SK-N-SH (cell line): ENCODE measurements around the gene ZMYND8. TPM values are rescaled to one million over a fixed set of nuclear protein-coding genes. Genes with fewer than 3 reads are reported as not detected.

Experiments used
- CTCF ChIA-PET: fragments of 300-600, 350-600 bp; formaldehyde crosslinking; extraction: SDS; loops from one replicate; lab custom pipeline; 2021; lab: Yijun Ruan, JAX
- POLR2A ChIA-PET: fragments of 350-600 bp; sonication (Branson Sonifier 250); formaldehyde crosslinking; extraction: SDS; loops from one replicate; lab custom pipeline; 2020; ENCODE audit warnings: antibody characterized with exemption, inconsistent platforms; lab: Yijun Ruan, JAX
- DNase-seq: peaks from one replicate; pipeline ENCODE4 v3.0.0; 2012
- H2AFZ ChIP-seq: fragments of 200-600 bp; sonication (generic); 2 replicates; pipeline ENCODE4 v1.8.1; 2016; ENCODE audit warnings: antibody characterized with exemption, mild to moderate bottlenecking, low read depth
- H3F3A ChIP-seq: fragments of 200-600 bp; sonication (generic); replicated peaks from 2 replicates; pipeline ENCODE3; 2016; ENCODE audit warnings: antibody characterized with exemption, mild to moderate bottlenecking; ENCODE audit not compliant: insufficient read depth
- H3K27ac ChIP-seq, 2 experiments: fragments of 200-500 bp in 1 of 2; fragments of 200-600 bp in 1 of 2; sonication (Bioruptor generic) in 1 of 2; sonication (generic), shearing (Covaris generic) in 1 of 2; 2 replicates each; pipeline versions ENCODE4 v1.5.1 to v1.6.1; 2014 to 2016; ENCODE audit warnings: low read depth in 2 of 2, inconsistent platforms in 1 of 2, low read length in 1 of 2, mild to moderate bottlenecking in 1 of 2, mixed read lengths in 1 of 2
- H3K27me3 ChIP-seq: fragments of 200-600 bp; sonication (generic), shearing (Covaris generic); 2 replicates; pipeline ENCODE4 v1.6.1; 2016; ENCODE audit warnings: mixed run types; ENCODE audit not compliant: insufficient read depth
- H3K36me3 ChIP-seq, 2 experiments: fragments of 200-500 bp in 1 of 2; fragments of 200-600 bp in 1 of 2; sonication (Bioruptor generic) in 1 of 2; sonication (generic) in 1 of 2; replicated peaks in 1 of 2; 2 replicates each; pipeline versions ENCODE3 to v1.5.1; 2014 to 2016; ENCODE audit warnings: low read length in 1 of 2, mild to moderate bottlenecking in 1 of 2; ENCODE audit not compliant: insufficient read depth in 2 of 2, control insufficient read depth in 1 of 2
- H3K4me1 ChIP-seq, 2 experiments: fragments of 200-500 bp in 1 of 2; fragments of 200-600 bp in 1 of 2; sonication (Bioruptor generic) in 1 of 2; sonication (generic), shearing (Covaris generic) in 1 of 2; 2 replicates each; pipeline versions ENCODE4 v1.5.1 to v1.6.1; 2014 to 2016; ENCODE audit warnings: low read depth in 1 of 2, low read length in 1 of 2, mixed run types in 1 of 2; ENCODE audit not compliant: insufficient read depth in 2 of 2, control insufficient read depth in 1 of 2
- H3K4me2 ChIP-seq: fragments of 200-600 bp; sonication (generic), shearing (Covaris generic); 2 replicates; pipeline ENCODE4 v1.6.1; 2017; ENCODE audit warnings: mixed run types
- H3K4me3 ChIP-seq, 2 experiments: fragments of 200-500 bp in 1 of 2; fragments of 200-600 bp in 1 of 2; sonication (Bioruptor generic) in 1 of 2; sonication (generic), shearing (Covaris generic) in 1 of 2; 2 replicates each; pipeline versions ENCODE4 v1.5.1 to v1.8.1; 2014 to 2016; ENCODE audit warnings: low read depth in 2 of 2, inconsistent platforms in 1 of 2, low read length in 1 of 2, mild to moderate bottlenecking in 1 of 2, mixed read lengths in 1 of 2, moderate library complexity in 1 of 2
- H3K79me2 ChIP-seq: fragments of 200-600 bp; sonication (generic); 2 replicates; pipeline ENCODE4 v1.8.1; 2017; ENCODE audit warnings: mild to moderate bottlenecking; ENCODE audit not compliant: insufficient read depth
- H3K9ac ChIP-seq: fragments of 200-600 bp; sonication (generic); 2 replicates; pipeline ENCODE4 v1.6.1; 2017; ENCODE audit warnings: mixed run types
- H3K9me2 ChIP-seq: fragments of 200-600 bp; sonication (generic); 2 replicates; pipeline ENCODE4 v1.6.1; 2017; ENCODE audit warnings: mixed run types
- H3K9me3 ChIP-seq: fragments of 200-600 bp; sonication (generic); 2 replicates; pipeline ENCODE4 v1.6.1; 2017; ENCODE audit warnings: mixed run types, mild to moderate bottlenecking, moderate library complexity
- H4K20me1 ChIP-seq: fragments of 200-600 bp; sonication (generic); 2 replicates; pipeline ENCODE4 v1.6.1; 2017; ENCODE audit warnings: mild to moderate bottlenecking, mixed run types; ENCODE audit not compliant: insufficient read depth
- ELF1 ChIP-seq: IDR thresholded peaks from 2 replicates; pipeline ENCODE4 v1.4.0; 2012
- EP300 ChIP-seq, 2 experiments: IDR thresholded peaks; 2 replicates each; pipeline versions ENCODE4 v1.4.0 to v1.6.1; 2012; ENCODE audit warnings: borderline replicate concordance in 1 of 2, low read depth in 1 of 2, low read length in 1 of 2
- EZH2phosphoT487 ChIP-seq: fragments of 200-600 bp; sonication (generic); IDR thresholded peaks from 2 replicates; pipeline ENCODE4 v1.6.1; 2017; ENCODE audit warnings: low read depth, mixed run types, mild to moderate bottlenecking, antibody characterized with exemption, moderate library complexity, borderline replicate concordance
- FOSL2 ChIP-seq: IDR thresholded peaks from 2 replicates; pipeline ENCODE4 v1.4.0; 2012; ENCODE audit warnings: low read depth, mild to moderate bottlenecking, moderate library complexity, borderline replicate concordance
- FOXJ3 ChIP-seq: sonication (generic); formaldehyde crosslinking; IDR thresholded peaks from 2 replicates; pipeline ENCODE4 v1.5.1; 2020; ENCODE audit warnings: mild to moderate bottlenecking, missing genetic modification reagents
- MAX ChIP-seq: IDR thresholded peaks from 2 replicates; pipeline ENCODE4 v1.4.0; 2012; ENCODE audit warnings: low read depth
- MEF2A ChIP-seq: IDR thresholded peaks from 2 replicates; pipeline ENCODE4 v1.4.0; 2012; ENCODE audit warnings: low read depth, borderline replicate concordance
- MXI1 ChIP-seq: IDR thresholded peaks from 2 replicates; pipeline ENCODE4 v1.6.1; 2012; ENCODE audit warnings: mild to moderate bottlenecking, low read depth, low read length, improper control_type of control experiment
- NFIC ChIP-seq: IDR thresholded peaks from 2 replicates; pipeline ENCODE4 v1.4.0; 2012; ENCODE audit warnings: borderline replicate concordance
- NRF1 ChIP-seq: IDR thresholded peaks from 2 replicates; pipeline ENCODE4 v1.6.1; 2012; ENCODE audit warnings: low read depth, mild to moderate bottlenecking, low read length
- PBX3 ChIP-seq: IDR thresholded peaks from 2 replicates; pipeline ENCODE4; 2012
- POLR2AphosphoS5 ChIP-seq: IDR thresholded peaks from 2 replicates; pipeline ENCODE4 v1.6.1; 2012; ENCODE audit warnings: low read depth, low read length
- RAD21 ChIP-seq: IDR thresholded peaks from 2 replicates; pipeline ENCODE4 v1.6.1; 2012; ENCODE audit warnings: mild to moderate bottlenecking, low read length
- RFX5 ChIP-seq: IDR thresholded peaks from 2 replicates; pipeline ENCODE4 v1.6.1; 2012; ENCODE audit warnings: mild to moderate bottlenecking, improper control_type of control experiment, low read length
- TAF1 ChIP-seq: IDR thresholded peaks from 2 replicates; pipeline ENCODE4 v1.6.1; 2012; ENCODE audit warnings: low read depth, mild to moderate bottlenecking, low read length, moderate library complexity, borderline replicate concordance
- TCF12 ChIP-seq: IDR thresholded peaks from 2 replicates; pipeline ENCODE4 v1.4.0; 2012
- TEAD4 ChIP-seq: IDR thresholded peaks from 2 replicates; pipeline ENCODE4 v1.4.0; 2012; ENCODE audit warnings: mild to moderate bottlenecking, borderline replicate concordance; ENCODE audit not compliant: insufficient read depth
- USF1 ChIP-seq: IDR thresholded peaks from 2 replicates; pipeline ENCODE4 v1.4.0; 2012; ENCODE audit warnings: low read depth, borderline replicate concordance
- YY1 ChIP-seq: IDR thresholded peaks from 2 replicates; pipeline ENCODE4 v1.4.0; 2012; ENCODE audit warnings: low read depth, mild to moderate bottlenecking
- ZBTB33 ChIP-seq: IDR thresholded peaks from 2 replicates; pipeline ENCODE4 v1.4.0; 2012; ENCODE audit warnings: low read depth, borderline replicate concordance
- WGBS: methylation state at CpG from one replicate; pipeline ENCODE4 v1.1.6; 2017; ENCODE audit warnings: low lambda C conversion rate; 5-methylcytosine and 5-hydroxymethylcytosine counted together
- polyA plus RNA-seq, 3 experiments: library from polyadenylated mRNA; depleted of rRNA; stranded (reverse); fragments of >200 nt; gene quantifications; 2 replicates each; pipeline ENCODE4 v1.2.3, GENCODE V29; 2012
- TF ChIP-seq, protein P1 (sequence below): fragments of 150-350 bp; IDR thresholded peaks from 2 replicates; pipeline ENCODE4 v1.6.1; 2017; ENCODE audit warnings: antibody characterized with exemption, low read length, low read depth, borderline replicate concordance
- TF ChIP-seq, protein P2 (sequence below): fragments of 200-600 bp; sonication (generic); IDR thresholded peaks from 2 replicates; pipeline ENCODE4 v1.6.1; 2017; ENCODE audit warnings: antibody characterized with exemption, mild to moderate bottlenecking, moderate library complexity

The ZMYND8 gene
- polyA plus RNA-seq, 1 of the 3 experiments (the other 2 are of a cell fraction) = 25.3 TPM

DNA sequence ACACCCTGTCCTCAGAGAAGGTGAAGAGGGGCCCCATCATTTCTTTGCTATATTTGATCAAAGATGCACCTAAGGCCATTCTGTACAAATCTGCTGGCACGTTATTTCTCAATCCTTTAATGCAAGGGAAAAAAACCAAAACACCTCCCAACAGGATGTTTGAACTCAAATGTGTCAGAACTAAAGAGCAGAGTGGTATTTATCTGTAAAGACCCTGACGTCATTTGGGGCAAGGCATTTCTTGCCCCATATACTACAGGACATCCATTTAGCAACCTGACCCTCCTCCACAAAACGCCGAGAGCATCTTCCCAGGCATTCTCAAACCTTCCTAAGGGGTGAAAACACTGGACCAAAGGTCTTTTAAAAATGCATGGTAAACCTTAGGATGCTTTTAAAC lies 50.8 kb downstream of the ZMYND8 start:
- peaks cover 92% of the 10 kb centered on the region for H3K79me2 ChIP-seq
- 0 out of 2 replicates have a peak, but pooled peaks cover 4% of the 10 kb centered on the region for H4K20me1 ChIP-seq
- peaks cover 12 to 57% of the 10 kb centered on the region in 2 experiments for H3K36me3 ChIP-seq
- H3K9me3 ChIP-seq = no peaks in the 10 kb centered on the region
- TF ChIP-seq, protein P1, sequence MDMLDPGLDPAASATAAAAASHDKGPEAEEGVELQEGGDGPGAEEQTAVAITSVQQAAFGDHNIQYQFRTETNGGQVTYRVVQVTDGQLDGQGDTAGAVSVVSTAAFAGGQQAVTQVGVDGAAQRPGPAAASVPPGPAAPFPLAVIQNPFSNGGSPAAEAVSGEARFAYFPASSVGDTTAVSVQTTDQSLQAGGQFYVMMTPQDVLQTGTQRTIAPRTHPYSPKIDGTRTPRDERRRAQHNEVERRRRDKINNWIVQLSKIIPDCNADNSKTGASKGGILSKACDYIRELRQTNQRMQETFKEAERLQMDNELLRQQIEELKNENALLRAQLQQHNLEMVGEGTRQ = no peak
- TF ChIP-seq MAX (no peak), FOXJ3 (CRISPR knock-in tag) (no peak), TEAD4 (no peak), RAD21 (no peak), EZH2phosphoT487 (no peak), NRF1 (no peak), YY1 (no peak), MXI1 (no peak), TCF12 (no peak), TAF1 (no peak), NFIC (no peak), POLR2AphosphoS5 (no peak)
- TF ChIP-seq, protein P2, sequence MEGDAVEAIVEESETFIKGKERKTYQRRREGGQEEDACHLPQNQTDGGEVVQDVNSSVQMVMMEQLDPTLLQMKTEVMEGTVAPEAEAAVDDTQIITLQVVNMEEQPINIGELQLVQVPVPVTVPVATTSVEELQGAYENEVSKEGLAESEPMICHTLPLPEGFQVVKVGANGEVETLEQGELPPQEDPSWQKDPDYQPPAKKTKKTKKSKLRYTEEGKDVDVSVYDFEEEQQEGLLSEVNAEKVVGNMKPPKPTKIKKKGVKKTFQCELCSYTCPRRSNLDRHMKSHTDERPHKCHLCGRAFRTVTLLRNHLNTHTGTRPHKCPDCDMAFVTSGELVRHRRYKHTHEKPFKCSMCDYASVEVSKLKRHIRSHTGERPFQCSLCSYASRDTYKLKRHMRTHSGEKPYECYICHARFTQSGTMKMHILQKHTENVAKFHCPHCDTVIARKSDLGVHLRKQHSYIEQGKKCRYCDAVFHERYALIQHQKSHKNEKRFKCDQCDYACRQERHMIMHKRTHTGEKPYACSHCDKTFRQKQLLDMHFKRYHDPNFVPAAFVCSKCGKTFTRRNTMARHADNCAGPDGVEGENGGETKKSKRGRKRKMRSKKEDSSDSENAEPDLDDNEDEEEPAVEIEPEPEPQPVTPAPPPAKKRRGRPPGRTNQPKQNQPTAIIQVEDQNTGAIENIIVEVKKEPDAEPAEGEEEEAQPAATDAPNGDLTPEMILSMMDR = no peak
- peaks cover 4% of the 10 kb centered on the region for H3F3A ChIP-seq
- no peak overlapping the region for H3K9ac ChIP-seq
- no peaks in the 10 kb centered on the region for H3K9me2 ChIP-seq
- H3K4me3 ChIP-seq = no peak overlapping the region
- ChIA-PET POLR2A (interaction anchor here (0.8 kb wide), 1 partner anchor 11 kb away, joined by 3 read pairs; no protein-coding TSS in a partner anchor), CTCF (interaction anchor here (1.0 to 7.1 kb wide), 3 partner anchors 12 to 99 kb away, joined by 3 to 62 read pairs (median 4); no protein-coding TSS in a partner anchor)
- peaks cover 4 to 21% of the 10 kb centered on the region in 2 experiments; a peak in 3 of 4 replicates for H3K4me1 ChIP-seq
- 73% methylated on average over 4 of the region's 4 CpGs for WGBS
- no peak for DNase-seq
- no peak overlapping the region for H2AFZ ChIP-seq
- H3K4me2 ChIP-seq = no peak overlapping the region
- no peaks in the 10 kb centered on the region for H3K27me3 ChIP-seq
- no peak overlapping the region; a peak in 1 of 4 replicates for H3K27ac ChIP-seq

GRCh38 chr20:47304287-47304686 lies 52.2 kb downstream of the ZMYND8 start:
- H3K27ac ChIP-seq = peak overlapping the region; percentile 8 to 78; a peak in 3 of 4 replicates
- H3K9me3 ChIP-seq = no peaks in the 10 kb centered on the region
- 0 out of 2 replicates have a peak, but pooled peaks cover 4% of the 10 kb centered on the region for H4K20me1 ChIP-seq
- no peaks in the 10 kb centered on the region for H3K27me3 ChIP-seq
- peaks cover 4% of the 10 kb centered on the region for H3F3A ChIP-seq
- no peak overlapping the region for H2AFZ ChIP-seq
- H3K4me3 ChIP-seq = no peak overlapping the region
- H3K4me1 ChIP-seq = peaks cover 4 to 21% of the 10 kb centered on the region in 2 experiments; a peak in 3 of 4 replicates
- no peak overlapping the region for H3K4me2 ChIP-seq
- DNase-seq = peak; percentile 57
- peaks cover 85% of the 10 kb centered on the region for H3K79me2 ChIP-seq
- H3K9ac ChIP-seq = no peak overlapping the region
- CTCF ChIA-PET = interaction anchor here (0.8 to 7.1 kb wide), 8 partner anchors 13 to 103 kb away, joined by 3 to 62 read pairs (median 4); no protein-coding TSS in a partner anchor
- peaks cover 8 to 56% of the 10 kb centered on the region in 2 experiments for H3K36me3 ChIP-seq
- 46% methylated on average over 3 of the region's 3 CpGs for WGBS
- H3K9me2 ChIP-seq = no peaks in the 10 kb centered on the region
- POLR2A ChIA-PET = interaction anchor here (1.3 kb wide), 1 partner anchor 54 kb away, joined by 3 read pairs; no protein-coding TSS in a partner anchor
- TF ChIP-seq RFX5 = no peak
- TF ChIP-seq PBX3 = no peak
- TF ChIP-seq MEF2A = no peak
- TF ChIP-seq POLR2AphosphoS5 = no peak
- no peak for TF ChIP-seq USF1
- TF ChIP-seq NRF1 = no peak
- 0 out of 2 replicates have a peak, but pooled peaks have one; percentile 3 for TF ChIP-seq TCF12
- TF ChIP-seq EP300 (IDR thresholded peaks at IDR 0.05; ENCODE audit: borderline replicate concordance in 1 of 2, low read depth in 1 of 2, low read length in 1 of 2) = peak in 1 of 2 experiments; percentile 63; a peak in 2 of 4 replicates
- no peak for TF ChIP-seq ELF1
- TF ChIP-seq YY1 = no peak
- TF ChIP-seq ZBTB33 = no peak
- no peak for TF ChIP-seq FOSL2
